GM12878 (cell line): Measurements from ENCODE around the gene CIB2. TPM values are rescaled to one million over a fixed set of nuclear protein-coding genes. Genes with fewer than 3 reads are reported as not detected.

Experiments used
- BCL3 ChIP-seq: IDR thresholded peaks from 2 replicates; pipeline ENCODE4 v1.6.1; 2011; ENCODE audit warnings: borderline replicate concordance, low read depth, mild to moderate bottlenecking, moderate library complexity, low read length; ENCODE audit not compliant: insufficient read depth, poor library complexity, severe bottlenecking
- CBFB ChIP-seq: IDR thresholded peaks from 2 replicates; pipeline ENCODE4 v1.6.1; 2016; ENCODE audit warnings: antibody characterized with exemption, low read depth
- CREB1 ChIP-seq: IDR thresholded peaks from 2 replicates; pipeline ENCODE4 v1.6.1; 2012; ENCODE audit warnings: low read depth, mild to moderate bottlenecking, inconsistent platforms
- HDGF ChIP-seq: fragments of 450-650 bp; IDR thresholded peaks from 2 replicates; pipeline ENCODE4 v1.6.1; 2016; ENCODE audit warnings: antibody characterized with exemption
- JUND ChIP-seq: IDR thresholded peaks from 2 replicates; pipeline ENCODE4 v1.6.1; 2012; ENCODE audit warnings: low read depth, mild to moderate bottlenecking, low read length, improper control_type of control experiment, moderate library complexity
- MAX ChIP-seq: IDR thresholded peaks from 2 replicates; pipeline ENCODE4 v1.6.1; 2012; ENCODE audit warnings: low read depth, low read length, improper control_type of control experiment
- POLR2A ChIP-seq: IDR thresholded peaks from 2 replicates; pipeline ENCODE4 v1.6.1; 2011; ENCODE audit warnings: low read depth, mild to moderate bottlenecking, low read length
- RAD21 ChIP-seq: IDR thresholded peaks from 2 replicates; pipeline ENCODE4 v1.6.1; 2011; ENCODE audit warnings: mild to moderate bottlenecking, low read depth, low read length, moderate library complexity; ENCODE audit not compliant: insufficient read depth
- SUZ12 ChIP-seq: fragments of 200-600 bp; sonication (generic); IDR thresholded peaks from one replicate; pipeline ENCODE4 v1.6.1; 2018; ENCODE audit warnings: antibody characterized with exemption, mild to moderate bottlenecking; ENCODE audit not compliant: unreplicated experiment
- TCF12 ChIP-seq: IDR thresholded peaks from 2 replicates; pipeline ENCODE4 v1.6.1; 2011; ENCODE audit warnings: low read depth, mild to moderate bottlenecking, low read length
- USF2 ChIP-seq: IDR thresholded peaks from 2 replicates; pipeline ENCODE4 v1.6.1; 2011; ENCODE audit warnings: low read depth, low read length, improper control_type of control experiment, borderline replicate concordance
- YY1 ChIP-seq: IDR thresholded peaks from 2 replicates; pipeline ENCODE4 v1.6.1; 2011; ENCODE audit warnings: low read depth, mild to moderate bottlenecking, low read length
- ZNF207 ChIP-seq: fragments of 450-650 bp; IDR thresholded peaks from 2 replicates; pipeline ENCODE4 v1.6.1; 2014; ENCODE audit warnings: antibody characterized with exemption, mild to moderate bottlenecking, borderline replicate concordance
- polyA plus RNA-seq, 11 experiments: library from polyadenylated mRNA; depleted of rRNA in 4 of 11; unstranded in 6 of 11; stranded (reverse) in 5 of 11; fragments of >200 nt; fragmentation: Nextera tagmentation in 4 of 11; fragmentation: Illumina TruSeq in 1 of 11; extraction: Ambion mirVana in 4 of 11; extraction: Trizol in 1 of 11; gene quantifications; 1 replicate in 1 of 11; 2 replicates in 10 of 11; pipeline versions ENCODE4 v1.2.1 to v1.2.3, GENCODE V29; 2011 to 2016; ENCODE audit warnings: inconsistent platforms in 2 of 11, missing spikeins in 2 of 11, low read depth in 1 of 11
- total RNA-seq, 4 experiments: library from RNA; depleted of rRNA in 3 of 4; stranded (reverse); fragments of >200 nt in 3 of 4; fragmentation: Illumina TruSeq in 1 of 4; extraction: Trizol in 1 of 4; gene quantifications; 2 replicates each; pipeline versions ENCODE4 v1.2.1 to v1.2.3, GENCODE V29; 2013 to 2021
- TF ChIP-seq, protein P1 (sequence below): IDR thresholded peaks from 2 replicates; pipeline ENCODE4 v1.6.1; 2012; ENCODE audit warnings: improper control_type of control experiment, low read depth, low read length; ENCODE audit not compliant: insufficient replicate concordance
- TF ChIP-seq, protein P2 (sequence below): fragments of 450-650 bp; IDR thresholded peaks from 2 replicates; pipeline ENCODE4 v1.6.1; 2016; ENCODE audit warnings: mild to moderate bottlenecking
- TF ChIP-seq, protein P3 (sequence below): fragments of 450-650 bp; IDR thresholded peaks from 2 replicates; pipeline ENCODE4 v1.6.1; 2018; ENCODE audit warnings: borderline replicate concordance, mild to moderate bottlenecking; ENCODE audit not compliant: partially characterized antibody

The CIB2 gene
- total and polyA plus RNA-seq, 10 of the 15 experiments (the other 5 are each of a cell fraction or from before 2014, with no cell fraction given) = 0.56 to 12.1 (median 7.1) TPM

- TF ChIP-seq, protein P1, sequence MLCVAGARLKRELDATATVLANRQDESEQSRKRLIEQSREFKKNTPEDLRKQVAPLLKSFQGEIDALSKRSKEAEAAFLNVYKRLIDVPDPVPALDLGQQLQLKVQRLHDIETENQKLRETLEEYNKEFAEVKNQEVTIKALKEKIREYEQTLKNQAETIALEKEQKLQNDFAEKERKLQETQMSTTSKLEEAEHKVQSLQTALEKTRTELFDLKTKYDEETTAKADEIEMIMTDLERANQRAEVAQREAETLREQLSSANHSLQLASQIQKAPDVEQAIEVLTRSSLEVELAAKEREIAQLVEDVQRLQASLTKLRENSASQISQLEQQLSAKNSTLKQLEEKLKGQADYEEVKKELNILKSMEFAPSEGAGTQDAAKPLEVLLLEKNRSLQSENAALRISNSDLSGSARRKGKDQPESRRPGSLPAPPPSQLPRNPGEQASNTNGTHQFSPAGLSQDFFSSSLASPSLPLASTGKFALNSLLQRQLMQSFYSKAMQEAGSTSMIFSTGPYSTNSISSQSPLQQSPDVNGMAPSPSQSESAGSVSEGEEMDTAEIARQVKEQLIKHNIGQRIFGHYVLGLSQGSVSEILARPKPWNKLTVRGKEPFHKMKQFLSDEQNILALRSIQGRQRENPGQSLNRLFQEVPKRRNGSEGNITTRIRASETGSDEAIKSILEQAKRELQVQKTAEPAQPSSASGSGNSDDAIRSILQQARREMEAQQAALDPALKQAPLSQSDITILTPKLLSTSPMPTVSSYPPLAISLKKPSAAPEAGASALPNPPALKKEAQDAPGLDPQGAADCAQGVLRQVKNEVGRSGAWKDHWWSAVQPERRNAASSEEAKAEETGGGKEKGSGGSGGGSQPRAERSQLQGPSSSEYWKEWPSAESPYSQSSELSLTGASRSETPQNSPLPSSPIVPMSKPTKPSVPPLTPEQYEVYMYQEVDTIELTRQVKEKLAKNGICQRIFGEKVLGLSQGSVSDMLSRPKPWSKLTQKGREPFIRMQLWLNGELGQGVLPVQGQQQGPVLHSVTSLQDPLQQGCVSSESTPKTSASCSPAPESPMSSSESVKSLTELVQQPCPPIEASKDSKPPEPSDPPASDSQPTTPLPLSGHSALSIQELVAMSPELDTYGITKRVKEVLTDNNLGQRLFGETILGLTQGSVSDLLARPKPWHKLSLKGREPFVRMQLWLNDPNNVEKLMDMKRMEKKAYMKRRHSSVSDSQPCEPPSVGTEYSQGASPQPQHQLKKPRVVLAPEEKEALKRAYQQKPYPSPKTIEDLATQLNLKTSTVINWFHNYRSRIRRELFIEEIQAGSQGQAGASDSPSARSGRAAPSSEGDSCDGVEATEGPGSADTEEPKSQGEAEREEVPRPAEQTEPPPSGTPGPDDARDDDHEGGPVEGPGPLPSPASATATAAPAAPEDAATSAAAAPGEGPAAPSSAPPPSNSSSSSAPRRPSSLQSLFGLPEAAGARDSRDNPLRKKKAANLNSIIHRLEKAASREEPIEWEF = no peak
- no peak for TF ChIP-seq MAX
- TF ChIP-seq, protein P2, sequence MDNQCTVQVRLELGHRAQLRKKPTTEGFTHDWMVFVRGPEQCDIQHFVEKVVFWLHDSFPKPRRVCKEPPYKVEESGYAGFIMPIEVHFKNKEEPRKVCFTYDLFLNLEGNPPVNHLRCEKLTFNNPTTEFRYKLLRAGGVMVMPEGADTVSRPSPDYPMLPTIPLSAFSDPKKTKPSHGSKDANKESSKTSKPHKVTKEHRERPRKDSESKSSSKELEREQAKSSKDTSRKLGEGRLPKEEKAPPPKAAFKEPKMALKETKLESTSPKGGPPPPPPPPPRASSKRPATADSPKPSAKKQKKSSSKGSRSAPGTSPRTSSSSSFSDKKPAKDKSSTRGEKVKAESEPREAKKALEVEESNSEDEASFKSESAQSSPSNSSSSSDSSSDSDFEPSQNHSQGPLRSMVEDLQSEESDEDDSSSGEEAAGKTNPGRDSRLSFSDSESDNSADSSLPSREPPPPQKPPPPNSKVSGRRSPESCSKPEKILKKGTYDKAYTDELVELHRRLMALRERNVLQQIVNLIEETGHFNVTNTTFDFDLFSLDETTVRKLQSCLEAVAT = 0 out of 2 replicates have a peak, but pooled peaks have one; percentile 46
- TF ChIP-seq POLR2A = no peak
- TF ChIP-seq JUND = no peak
- TF ChIP-seq BCL3 = no peak
- peak; percentile 53; the same call in 1 of the 2 replicates for TF ChIP-seq ZNF207
- no peak for TF ChIP-seq SUZ12
- TF ChIP-seq YY1 = peak; percentile 82
- TF ChIP-seq, protein P3, sequence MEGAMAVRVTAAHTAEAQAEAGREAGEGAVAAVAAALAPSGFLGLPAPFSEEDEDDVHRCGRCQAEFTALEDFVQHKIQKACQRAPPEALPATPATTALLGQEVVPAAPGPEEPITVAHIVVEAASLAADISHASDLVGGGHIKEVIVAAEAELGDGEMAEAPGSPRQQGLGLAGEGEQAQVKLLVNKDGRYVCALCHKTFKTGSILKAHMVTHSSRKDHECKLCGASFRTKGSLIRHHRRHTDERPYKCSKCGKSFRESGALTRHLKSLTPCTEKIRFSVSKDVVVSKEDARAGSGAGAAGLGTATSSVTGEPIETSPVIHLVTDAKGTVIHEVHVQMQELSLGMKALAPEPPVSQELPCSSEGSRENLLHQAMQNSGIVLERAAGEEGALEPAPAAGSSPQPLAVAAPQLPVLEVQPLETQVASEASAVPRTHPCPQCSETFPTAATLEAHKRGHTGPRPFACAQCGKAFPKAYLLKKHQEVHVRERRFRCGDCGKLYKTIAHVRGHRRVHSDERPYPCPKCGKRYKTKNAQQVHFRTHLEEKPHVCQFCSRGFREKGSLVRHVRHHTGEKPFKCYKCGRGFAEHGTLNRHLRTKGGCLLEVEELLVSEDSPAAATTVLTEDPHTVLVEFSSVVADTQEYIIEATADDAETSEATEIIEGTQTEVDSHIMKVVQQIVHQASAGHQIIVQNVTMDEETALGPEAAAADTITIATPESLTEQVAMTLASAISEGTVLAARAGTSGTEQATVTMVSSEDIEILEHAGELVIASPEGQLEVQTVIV = no peak
- TF ChIP-seq TCF12 = no peak
- TF ChIP-seq CREB1 = no peak
- TF ChIP-seq HDGF = 0 out of 2 replicates have a peak, but pooled peaks have one; percentile 80
- TF ChIP-seq USF2 = no peak
- TF ChIP-seq CBFB = no peak
- peak; percentile 77 for TF ChIP-seq RAD21
Observed at GRCh38 chr15:78108300-78109084, 22.8 kb downstream of the CIB2 start (continued).
